Tibial nerve (tissue), 4 donors: ENCODE results near the gene ERLEC1.

ENCODE experiments used
- EP300 ChIP-seq, 2 donors: sonication (generic); formaldehyde crosslinking; IDR thresholded peaks; one replicate each; pipeline ENCODE4 v1.6.1; 2017; ENCODE audit warnings: antibody characterized with exemption in 2 of 2, mild to moderate bottlenecking in 1 of 2
- POLR2A ChIP-seq, 2 donors: fragments of 450-650 bp; IDR thresholded peaks; one replicate each; pipeline ENCODE4 v1.6.1; 2017; ENCODE audit warnings: antibody characterized with exemption in 2 of 2, mild to moderate bottlenecking in 2 of 2, moderate library complexity in 2 of 2
- TF ChIP-seq, protein P1 (sequence below), 5 experiments: fragments of 200-600 bp in 3 of 5; fragments of 450-650 bp in 2 of 5; sonication (generic) in 3 of 5; IDR thresholded peaks; one replicate each; pipeline ENCODE4 v1.5.1; 2016 to 2019; ENCODE audit warnings: antibody characterized with exemption in 5 of 5, mild to moderate bottlenecking in 3 of 5, moderate library complexity in 2 of 5

DNA sequence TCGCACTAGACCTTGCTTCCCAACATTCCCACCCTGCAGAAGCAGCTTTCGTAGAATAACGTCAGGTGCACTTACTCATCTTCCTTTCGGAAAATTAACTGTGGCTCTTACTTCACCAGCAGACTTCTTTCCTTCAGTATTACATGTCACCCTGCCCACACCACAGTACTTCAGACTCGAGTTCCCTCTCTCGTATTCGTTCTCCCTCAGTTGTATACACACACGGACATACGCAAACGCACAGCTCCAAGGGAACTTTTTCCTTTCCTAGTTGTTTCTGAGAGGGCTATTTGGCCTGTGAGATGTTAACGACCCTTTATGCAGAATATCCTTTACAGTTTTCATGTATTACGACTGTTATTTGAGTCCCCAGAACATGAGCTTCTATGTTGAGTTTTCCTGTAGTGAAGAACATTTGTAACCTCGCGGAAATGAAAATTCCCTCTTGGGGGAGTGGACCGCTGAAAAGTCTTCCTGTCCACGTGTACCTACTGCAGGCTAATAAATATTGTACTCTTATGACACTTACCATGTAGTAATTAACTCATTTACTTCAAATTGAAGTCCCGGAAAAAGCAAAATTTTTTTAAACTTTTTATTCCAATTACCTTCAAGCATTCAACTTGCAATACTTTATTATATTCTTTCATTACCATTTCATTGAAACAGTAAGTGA lies 908 bp downstream of the ERLEC1 start:
- TF ChIP-seq, protein P1, sequence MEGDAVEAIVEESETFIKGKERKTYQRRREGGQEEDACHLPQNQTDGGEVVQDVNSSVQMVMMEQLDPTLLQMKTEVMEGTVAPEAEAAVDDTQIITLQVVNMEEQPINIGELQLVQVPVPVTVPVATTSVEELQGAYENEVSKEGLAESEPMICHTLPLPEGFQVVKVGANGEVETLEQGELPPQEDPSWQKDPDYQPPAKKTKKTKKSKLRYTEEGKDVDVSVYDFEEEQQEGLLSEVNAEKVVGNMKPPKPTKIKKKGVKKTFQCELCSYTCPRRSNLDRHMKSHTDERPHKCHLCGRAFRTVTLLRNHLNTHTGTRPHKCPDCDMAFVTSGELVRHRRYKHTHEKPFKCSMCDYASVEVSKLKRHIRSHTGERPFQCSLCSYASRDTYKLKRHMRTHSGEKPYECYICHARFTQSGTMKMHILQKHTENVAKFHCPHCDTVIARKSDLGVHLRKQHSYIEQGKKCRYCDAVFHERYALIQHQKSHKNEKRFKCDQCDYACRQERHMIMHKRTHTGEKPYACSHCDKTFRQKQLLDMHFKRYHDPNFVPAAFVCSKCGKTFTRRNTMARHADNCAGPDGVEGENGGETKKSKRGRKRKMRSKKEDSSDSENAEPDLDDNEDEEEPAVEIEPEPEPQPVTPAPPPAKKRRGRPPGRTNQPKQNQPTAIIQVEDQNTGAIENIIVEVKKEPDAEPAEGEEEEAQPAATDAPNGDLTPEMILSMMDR (IDR thresholded peaks at IDR 0.05) = no peak
- TF ChIP-seq POLR2A (IDR thresholded peaks at IDR 0.05) (no peak), EP300 (IDR thresholded peaks at IDR 0.05) (no peak)
